Epithelial cell of proximal tubule (primary cell): ENCODE results near the gene TIMM22. TPM values are rescaled to one million over a fixed set of nuclear protein-coding genes. Genes with fewer than 3 reads are reported as not detected.

Experiments used
- DNase-seq: peaks from one replicate; pipeline ENCODE4 v3.0.0-alpha.2; 2011; ENCODE audit warnings: low read depth
- H3K4me3 ChIP-seq: 2 replicates; pipeline ENCODE4 v1.5.1; 2011; ENCODE audit warnings: low read depth, mild to moderate bottlenecking, low read length
- CTCF ChIP-seq: conservative IDR thresholded peaks from 2 replicates; pipeline ENCODE4 v1.5.1; 2012; ENCODE audit warnings: low read depth, mild to moderate bottlenecking, low read length
- total RNA-seq: library from RNA; depleted of rRNA; stranded (reverse); fragments of >200 nt; gene quantifications from 2 replicates; pipeline ENCODE4 v1.2.3, GENCODE V29; 2015

Gene TIMM22
- total RNA-seq, 1 donor from 2014 or later, result 18.7 TPM

- DNase-seq, result peak; percentile 35
- TF ChIP-seq CTCF, result peak; percentile 76
- peak overlapping the region; percentile 60 for H3K4me3 ChIP-seq
Measured at GRCh38 chr17:980406-981291, 16.3 kb upstream of the TIMM22 start.

- H3K4me3 ChIP-seq, result no peak overlapping the region
- no peak for TF ChIP-seq CTCF
- no peak for DNase-seq
Measured at GRCh38 chr17:981292-981658, 15.7 kb upstream of the TIMM22 start.

GRCh38 chr17:983921-984320 lies 13.0 kb upstream of the TIMM22 start:
- H3K4me3 ChIP-seq, result no peak overlapping the region
- no peak for TF ChIP-seq CTCF
- no peak for DNase-seq

- TF ChIP-seq CTCF, result no peak
- H3K4me3 ChIP-seq, result no peak overlapping the region
- no peak for DNase-seq
Measured at GRCh38 chr17:986322-986929, 10.5 kb upstream of the TIMM22 start.

GRCh38 chr17:987931-988330 lies 9.0 kb upstream of the TIMM22 start:
- no peak for DNase-seq
- no peak overlapping the region for H3K4me3 ChIP-seq
- no peak for TF ChIP-seq CTCF

- DNase-seq, result no peak
- no peak overlapping the region for H3K4me3 ChIP-seq
- TF ChIP-seq CTCF, result no peak
Measured at GRCh38 chr17:988561-988960, 8.4 kb upstream of the TIMM22 start.
